NAMALWA (cell line): Measurements from ENCODE around the gene RMI2.

Source experiments
- DNase-seq: peaks from one replicate; pipeline ENCODE4 v3.0.0-alpha.2; 2015; ENCODE audit warnings: low spot score

Gene RMI2

DNA sequence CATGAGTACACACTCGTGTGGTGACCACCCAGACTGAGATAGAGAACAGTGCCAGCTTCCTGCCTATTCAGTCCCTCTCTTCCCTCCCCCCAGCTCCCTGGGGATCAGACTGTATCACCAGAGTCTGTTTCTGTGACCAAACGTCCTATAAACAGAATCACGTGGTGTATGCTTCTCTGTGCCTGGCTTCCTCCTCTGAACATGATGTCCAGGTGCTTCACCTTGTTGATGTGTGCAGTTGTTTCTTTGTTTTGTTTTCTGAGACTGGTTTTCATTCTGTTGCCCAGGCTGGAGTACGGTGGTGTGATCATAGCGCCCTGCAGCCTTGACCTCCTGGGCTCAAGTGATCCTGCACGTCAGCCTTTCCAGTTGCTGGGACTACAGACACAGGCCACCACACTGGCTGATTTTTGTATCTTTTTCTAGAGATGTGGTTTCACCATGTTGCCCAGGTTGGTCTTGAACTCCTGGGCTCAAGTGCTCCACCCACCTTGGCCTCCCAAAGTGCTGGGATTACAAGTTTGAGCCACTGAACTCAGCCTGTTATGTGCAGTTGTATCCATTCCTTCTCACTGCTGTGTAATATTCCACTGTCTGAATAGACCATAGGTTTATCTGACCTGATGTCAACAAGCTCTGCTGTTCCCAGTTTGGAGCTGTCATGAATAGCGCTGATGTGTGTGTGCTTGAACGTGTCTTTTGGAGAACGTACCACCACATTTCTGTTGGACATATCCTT, 35.2 kb upstream of the RMI2 start:
- DNase-seq = peak; percentile 90

DNA sequence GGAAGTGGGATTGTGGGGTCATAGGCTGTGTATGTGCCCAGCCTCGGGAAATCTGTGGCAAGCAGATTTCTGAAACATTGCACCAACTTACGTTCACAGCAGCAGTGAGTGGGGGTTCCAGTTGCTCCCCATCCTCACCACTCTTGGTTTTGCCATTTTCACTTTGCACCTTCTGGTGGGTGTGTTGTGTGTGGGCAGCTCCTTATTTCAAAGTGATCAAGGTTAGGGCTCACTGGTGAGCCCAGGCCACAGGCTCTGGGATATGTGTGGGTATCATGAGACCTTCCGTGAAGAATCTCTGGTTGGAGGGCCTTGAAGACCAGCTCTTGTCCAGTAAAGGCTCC, 34.7 kb upstream of the RMI2 start:
- DNase-seq = no peak

DNA sequence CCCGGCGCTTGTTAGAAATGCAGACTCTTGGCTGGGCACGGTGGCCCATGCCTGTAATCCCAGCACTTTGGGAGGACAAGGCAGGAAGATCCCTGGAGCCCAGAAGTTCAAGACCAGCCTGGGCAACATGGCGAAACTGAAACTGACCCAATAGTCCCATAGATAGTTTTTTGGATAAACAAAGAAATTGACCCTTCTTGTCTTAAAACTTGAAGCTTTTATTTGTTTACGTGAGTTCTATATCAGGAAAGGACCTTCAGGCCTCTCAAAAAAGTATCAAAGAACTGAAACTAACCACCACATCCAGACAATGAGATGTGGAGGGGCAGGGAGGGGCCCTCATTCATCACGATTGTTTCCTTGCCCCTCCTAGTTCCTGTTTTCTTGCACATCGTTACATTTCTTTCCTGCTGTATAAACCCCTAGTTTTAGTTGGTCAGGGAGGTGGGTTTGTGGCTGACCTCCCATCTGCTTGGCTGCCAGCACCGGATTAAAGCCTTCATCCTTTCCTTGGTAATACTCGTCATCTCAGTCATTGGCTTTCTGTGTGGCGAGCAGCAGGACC, 34.2 kb upstream of the RMI2 start:
- DNase-seq = peak; percentile 82

DNA sequence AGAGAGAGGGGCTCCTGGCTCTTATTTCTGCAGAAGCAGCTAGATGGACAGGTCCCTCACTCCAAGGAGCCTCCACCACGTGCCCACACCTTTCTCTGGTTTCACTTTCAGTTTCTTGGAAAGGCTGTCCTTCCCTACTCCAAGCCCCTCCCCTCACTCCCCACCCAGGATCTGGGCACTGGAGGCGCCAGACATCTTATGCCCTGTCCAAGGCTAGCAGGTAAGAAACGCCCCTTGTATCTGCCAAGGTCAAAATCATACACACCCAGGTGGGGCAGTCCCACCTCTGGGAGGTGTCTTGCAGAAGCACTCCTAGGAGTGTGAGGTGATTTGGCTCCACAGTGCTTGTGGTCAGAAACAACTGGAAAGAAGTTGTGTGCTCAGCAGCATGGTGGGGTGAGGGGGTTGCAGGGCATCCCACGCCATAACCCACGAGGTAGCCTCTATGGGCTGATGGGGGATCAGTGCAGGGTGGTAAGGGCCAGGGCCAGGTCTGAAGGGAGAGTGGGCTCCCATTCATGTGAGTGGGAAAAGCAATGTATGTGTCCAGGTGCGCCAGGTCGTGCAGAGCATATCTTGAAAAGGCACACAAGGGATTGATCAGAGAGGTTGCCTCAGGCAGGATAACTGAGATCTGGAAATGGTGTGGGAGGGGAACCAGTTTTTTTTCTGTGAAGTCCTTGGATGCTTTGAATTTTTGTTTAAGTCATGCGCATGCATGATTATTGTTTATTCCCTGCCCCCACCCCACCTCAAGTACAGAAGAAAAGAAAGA, 32.4 kb upstream of the RMI2 start:
- DNase-seq = no peak

DNA sequence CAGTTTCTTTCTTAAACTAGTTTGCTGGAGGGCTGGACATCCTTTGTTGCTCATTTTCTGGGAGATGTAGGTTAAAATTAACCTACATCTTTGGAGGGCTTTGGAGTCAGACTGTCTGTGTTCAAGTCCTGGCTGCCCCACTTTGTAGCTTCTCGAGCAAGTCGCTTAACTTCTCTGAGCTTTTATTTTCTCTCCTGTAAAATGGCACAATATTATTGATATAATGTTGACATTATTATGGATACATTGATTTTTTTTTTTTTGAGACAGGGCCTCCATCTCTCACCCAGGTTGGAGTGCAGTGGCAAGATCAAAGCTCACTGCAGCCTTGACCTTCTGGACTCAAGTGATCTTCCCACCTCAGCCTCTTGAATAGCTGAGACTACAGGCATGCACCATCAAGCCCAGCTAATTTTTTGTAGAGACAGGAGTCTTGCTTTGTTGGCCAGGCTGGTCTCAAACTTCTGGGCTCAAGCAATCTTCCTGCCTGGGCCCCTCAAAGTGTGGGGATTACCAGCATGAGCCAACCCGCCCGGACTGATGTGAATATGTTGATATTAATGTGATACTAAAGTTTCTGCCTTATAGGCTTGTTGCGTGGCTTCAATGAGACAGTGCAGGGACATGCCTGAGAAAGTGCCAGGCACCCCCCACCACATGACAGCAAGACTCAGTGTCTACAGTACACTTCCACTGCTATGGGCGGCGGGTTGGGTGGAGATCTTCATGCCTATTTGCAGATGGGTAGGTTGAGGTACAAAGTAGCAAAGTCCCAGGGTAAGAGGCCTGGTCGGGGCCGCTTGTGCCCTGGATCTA, 31.6 kb upstream of the RMI2 start:
- no peak for DNase-seq

DNA sequence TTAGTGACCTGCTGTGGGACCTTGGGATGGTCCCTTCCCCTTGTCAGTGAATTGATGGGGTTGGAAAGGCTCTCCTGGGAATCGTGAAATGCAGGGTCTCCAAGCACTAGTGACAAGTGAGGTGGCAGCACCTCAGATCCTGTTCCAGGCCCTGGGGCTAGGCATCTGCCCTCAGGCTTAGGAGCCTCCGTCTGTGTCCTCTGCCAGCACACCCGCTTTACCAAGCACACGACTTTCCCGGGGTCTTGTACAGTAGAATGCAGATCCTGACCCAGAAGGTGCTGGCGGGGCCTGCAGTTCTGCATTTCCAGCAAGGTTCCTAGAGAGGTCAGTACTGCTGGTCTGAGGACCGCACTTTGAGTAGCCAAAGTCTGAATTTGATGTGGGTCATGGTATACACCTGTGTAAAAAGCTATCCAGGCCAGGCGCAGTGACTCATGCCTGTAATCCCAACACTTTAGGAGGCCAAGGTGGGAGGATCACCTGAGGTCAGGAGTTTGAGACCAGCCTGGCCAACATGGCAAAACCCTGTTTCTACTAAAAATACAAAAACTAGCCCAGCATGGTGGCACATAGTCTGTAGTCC, 30.9 kb upstream of the RMI2 start:
- DNase-seq = no peak

DNA sequence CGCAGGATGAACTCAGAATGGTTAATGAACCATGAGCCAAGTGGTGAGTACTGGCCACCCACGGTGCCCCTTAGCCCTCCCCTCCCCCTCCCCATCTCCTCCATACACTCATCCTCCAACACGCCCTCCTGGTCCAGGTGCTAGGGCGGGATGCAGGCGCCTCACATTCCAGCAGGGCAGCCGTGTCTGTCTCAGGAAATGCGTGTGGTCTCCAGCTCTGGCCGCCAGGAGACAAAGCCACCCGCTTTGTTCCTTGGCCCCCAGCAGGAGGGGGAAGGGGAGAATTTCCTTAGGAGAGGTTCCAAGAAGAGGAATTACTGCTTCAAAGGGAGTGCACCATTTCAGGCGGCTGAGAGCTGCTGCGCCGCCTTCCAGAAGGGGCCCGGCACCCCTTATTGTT, 29.7 kb upstream of the RMI2 start:
- no peak for DNase-seq

DNA sequence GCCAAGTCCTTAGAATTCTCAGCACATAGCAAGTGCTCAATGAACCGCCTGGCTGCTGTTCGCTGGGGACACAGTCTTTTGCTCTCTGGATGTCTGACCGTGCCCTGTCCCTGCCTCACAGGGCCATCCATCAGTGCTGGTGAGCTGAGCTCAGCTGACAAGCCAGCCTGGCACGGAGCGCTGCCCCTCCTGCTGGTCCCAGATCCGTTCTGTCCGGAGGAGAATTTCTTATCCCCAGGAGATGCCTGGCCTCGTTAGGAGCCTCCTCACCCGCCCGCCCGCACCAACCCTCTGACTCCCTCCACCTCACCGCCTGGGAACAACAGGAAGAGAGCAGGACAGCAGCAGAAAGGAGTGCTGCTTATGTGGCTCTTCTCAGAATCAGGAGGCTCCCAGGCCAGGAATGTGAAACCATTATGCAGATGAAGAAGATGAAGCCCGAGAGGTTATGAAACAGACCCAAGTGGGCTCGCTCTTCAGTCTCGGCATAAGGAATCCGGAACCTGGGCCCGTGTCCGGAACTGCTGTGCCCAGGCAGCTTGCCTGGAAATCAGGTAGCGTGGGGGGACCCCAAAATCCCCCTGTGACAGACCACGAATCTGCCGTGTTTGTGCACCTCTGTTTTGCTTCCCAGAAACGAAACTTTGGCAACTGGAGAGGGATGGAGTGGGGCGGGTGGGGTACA, 28.8 kb upstream of the RMI2 start:
- DNase-seq = no peak

DNA sequence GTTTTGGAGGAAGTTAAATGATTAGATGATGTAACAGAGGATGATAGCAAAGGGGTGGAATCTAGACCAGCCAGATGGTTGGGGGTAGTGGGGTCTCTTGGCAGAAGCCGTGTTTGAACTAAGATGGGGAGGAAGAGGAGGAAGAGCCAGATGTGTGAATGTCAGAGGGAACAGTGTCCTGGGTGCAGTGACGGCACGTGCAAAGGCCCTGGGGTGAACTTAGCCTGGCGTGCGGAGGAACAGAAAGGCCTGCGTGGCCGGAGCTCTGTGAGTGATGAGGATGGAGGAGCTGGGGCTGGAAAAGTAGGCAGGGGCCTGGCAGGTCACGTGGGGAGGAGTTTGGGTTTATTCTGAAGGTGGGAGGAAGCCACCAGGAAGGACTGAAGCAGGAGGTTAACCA, 26.4 kb upstream of the RMI2 start:
- no peak for DNase-seq

DNA sequence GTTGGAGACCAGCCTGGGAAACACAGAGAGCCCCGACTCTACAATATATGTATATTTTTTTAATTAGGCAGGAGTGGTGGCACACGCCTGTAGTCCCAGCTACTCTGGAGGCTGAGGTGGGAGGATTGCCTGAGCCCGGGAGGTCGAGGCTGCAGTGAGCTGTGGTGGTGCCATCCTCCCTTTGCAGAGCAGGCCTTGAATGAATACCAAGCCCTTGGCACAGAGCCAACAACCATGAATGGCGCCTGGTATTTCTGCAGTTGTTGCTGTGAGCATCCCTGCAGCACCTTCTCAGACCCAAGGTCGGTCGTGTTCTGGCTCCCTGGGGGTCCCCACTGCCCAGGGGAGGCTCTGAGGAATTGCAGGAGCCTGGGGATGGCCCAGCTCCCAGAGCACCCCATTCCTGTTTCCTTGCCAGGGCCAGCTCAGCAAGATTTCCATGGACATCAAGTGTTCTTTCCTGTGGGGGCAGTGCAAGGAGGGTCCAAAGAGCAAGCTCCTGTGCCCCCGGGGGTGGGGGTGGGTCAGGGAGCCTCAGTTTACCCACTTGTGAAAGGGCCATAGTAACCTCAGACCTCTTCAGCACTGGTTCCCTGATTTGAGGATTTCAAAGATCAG, 25.6 kb upstream of the RMI2 start:
- DNase-seq = peak; percentile 48

DNA sequence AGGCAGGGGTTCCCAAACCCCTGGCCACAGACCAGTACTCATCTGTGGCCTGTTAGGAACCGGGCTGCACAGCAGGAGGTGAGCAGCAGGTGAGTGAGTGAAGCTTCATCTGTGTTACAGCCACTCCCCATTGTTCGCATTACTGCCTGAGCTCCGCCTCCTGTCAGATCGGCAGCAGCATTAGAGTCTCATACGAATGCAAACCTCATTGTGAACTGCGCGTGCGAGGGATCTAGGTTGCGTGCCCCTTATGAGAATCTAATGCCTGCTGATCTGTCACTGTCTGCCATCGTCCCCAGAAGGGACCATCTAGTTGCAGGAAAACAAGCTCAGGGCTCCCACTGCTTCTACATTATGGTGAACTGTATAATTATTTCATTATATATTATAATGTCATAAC, 25.1 kb upstream of the RMI2 start:
- DNase-seq = no peak

DNA sequence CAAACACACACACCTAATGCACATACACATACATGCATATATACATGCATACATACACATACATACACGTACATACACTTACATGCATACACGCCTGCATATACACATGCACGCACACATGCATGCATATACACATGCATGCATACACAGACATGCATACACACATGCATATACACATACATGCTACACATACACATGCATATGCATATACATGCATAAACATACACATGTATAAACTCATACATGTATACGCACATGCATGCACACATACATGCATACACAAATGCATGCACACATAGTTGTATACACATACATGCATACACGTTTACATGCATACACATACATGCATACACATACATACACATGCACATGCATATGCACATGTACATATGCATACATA, 23.6 kb upstream of the RMI2 start:
- no peak for DNase-seq

DNA sequence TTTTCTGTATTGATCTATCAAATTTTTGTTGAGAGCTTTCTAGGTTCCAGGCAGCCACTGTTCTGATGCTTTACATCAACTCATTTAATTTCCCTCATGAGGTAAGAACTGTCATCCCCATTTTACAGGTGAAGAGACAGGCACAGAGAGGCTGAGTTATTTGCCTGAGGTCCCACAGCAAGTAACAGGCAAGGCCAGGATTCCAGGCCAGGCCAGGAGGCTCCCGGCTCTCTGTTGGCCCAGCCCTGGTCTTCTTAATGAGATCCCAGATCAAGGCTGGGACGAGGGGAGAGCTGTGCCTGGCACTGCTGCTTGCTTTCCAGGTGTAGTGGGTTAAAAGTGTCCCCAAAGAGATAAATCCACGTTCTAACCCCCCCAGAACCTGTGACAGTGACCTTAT, 22.4 kb upstream of the RMI2 start:
- DNase-seq = no peak

DNA sequence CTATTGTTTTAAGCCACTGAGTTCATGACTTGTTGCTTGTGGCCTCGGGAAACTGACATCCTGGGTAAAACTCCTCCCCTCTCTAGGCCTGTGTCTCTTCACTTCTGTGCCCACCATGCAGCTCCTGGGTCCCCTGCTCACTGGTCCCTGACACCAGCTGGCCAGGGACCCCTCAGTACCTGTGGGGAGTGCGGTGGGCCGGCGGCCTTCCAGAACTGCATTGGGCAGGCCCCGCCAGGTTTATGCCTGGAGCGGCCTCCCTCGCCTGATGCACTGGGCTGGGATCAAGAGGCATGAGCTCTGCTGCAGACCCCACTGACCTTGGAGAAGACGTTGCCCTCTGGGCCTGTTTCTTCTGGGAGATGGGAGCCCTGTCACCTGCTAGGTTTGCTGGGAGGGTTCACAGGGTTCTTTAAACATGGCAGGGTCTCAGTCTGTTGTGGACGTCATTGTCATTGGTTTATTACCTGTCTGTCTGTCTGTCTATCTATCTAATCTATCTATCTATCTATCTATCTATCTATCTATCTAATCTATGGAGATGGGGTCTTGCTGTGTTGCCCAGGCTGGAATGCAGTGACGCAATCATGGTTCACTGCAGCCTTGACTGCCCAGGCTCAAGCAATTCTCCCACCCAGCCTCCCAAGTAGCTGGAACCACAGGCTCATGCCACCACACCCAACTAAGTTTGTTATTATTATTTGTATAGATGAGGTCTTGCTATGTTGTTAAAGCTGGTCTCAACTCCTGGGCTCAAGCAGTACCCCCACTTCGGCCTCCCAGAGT, 21.5 kb upstream of the RMI2 start:
- no peak for DNase-seq

DNA sequence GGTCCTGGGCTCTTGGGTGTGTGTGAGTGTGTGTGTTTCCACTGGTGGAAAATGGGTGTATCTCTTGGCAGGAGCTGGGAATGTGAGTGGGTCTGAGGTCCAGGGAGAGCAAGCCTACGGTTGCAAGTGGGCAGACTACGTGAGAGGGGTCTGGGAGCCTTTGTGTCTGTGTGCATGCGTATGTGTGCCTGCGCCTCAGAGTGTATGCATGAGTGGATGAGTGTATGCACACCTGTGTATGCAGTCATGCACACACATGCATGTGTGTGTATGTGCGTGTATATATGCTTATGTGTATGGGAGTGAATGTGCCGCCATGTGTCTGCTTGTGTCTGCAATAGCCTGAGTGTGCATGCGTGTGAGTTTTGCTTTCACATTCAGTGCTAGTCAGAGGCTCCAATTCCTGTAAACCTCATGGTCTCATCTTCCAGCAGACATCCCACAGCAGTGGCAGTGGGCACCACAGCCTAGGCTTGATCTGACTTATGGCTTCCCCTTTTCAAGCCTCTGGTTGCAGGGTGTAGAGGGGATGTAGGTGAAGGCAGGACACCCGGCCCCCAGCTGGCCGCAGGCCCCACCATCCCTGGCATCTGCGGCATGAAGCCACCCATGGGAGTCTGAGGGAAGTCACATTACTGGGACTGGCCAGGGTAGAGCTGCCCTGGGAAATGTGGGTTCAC, 19.7 kb upstream of the RMI2 start:
- DNase-seq = peak; percentile 40

DNA sequence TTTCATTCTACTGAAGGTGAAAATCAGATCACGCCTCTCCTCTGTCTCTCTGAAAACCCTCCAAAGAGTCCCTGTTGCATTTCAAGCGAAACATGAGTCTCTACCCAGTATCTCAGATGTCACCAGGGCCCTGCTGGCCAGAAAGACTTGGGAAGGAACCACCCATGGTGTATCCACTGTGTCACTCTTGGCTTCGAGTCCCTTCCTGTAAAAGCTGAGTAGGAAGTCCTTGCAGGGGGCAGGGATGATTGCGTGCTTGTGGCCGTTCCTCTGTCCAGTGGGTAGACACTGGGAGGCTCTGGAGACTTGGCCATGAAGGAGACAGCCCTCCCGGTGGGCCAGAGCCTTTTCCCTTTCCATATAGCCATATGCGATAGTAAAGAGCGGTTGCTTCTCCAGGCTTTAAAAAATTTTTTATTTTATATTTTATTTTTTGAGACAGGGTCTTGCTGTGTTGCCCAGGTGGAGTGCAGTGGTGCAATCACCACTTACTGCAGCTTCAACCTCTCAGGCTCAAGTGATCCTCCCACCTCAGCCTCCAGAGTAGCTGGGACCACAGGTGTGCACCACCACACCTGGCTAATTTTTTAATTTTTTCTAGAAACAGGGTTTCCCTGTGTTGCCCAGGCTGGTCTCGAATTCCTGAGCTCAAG, 19.0 kb upstream of the RMI2 start:
- no peak for DNase-seq

DNA sequence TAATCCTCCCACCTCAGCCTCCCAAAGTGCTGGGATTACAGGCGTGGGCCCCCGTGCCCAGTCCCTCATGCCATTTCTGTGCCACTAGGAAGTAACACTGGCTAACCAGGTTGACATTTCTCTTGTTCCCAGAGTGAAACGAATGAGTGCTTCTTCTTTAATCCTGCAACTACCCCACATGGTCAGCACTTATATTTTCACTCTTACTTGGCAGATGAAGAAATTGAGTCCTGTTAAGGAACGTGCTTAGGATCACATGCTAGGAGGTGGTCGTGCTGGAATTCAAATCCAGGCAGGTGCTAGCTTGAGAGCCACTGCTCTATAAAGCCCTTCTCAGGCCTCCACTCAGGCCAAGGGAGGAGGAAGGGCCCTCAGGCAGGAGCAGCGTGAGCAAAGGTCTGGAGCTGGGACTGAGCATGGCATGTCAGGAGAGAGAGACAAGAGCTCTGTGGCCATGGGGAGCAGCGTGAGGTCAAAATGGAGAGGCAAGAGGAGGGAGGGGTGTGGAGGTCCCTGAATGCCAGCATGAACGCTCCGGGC, 18.5 kb upstream of the RMI2 start:
- no peak for DNase-seq

DNA sequence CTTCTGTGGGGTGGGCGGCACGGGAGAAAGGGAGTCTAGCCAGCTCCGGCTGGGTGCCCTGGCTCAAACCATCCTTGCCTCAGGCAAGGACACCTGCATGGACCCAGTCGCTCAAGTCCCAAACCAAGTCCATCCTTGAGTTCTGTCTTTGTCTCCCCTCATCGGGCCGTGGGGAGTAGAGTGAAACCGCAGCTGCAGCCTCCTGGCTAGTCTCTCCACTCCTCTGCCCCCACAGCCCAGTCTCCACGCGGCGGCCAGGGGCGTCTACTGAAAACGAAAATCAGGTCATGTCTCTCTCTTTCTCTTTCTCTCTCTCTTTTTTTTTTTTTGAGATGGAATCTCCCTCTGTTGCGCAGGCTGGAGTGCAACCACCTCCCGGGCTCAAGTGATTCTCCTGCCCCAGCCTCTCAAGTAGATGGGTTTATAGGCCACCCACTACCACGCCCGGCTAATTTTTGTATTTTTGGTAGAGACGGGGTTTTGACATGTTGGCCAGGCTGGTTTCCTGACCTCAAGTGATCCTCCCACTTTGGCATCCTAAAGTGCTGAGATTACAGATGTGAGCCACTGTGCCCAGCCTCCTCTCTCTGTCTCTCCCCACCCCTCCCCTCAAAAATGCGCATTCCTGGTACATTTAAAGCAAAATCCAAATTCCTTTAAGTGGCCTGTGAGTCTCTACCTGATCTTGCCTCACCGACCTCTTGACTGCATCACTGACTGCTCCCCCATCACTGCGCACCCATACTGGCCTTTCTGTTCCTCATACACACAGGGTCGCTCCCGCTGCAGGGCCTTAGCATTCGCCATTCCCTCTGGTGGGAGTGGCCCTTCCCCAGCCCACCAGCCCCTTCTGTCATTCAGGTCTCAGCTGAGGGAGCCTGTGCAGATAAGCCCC, 17.7 kb upstream of the RMI2 start:
- peak; percentile 47 for DNase-seq
